HEK293T (cell line): ENCODE measurements around the gene MYBPC2.

Experiments used
- ARNT ChIP-seq: fragments of 450-650 bp; IDR thresholded peaks from 2 replicates; pipeline ENCODE4 v1.6.1; 2017; ENCODE audit warnings: mild to moderate bottlenecking
- BHLHE40 ChIP-seq: fragments of 450-650 bp; IDR thresholded peaks from 2 replicates; pipeline ENCODE4 v1.6.1; 2016; ENCODE audit warnings: mild to moderate bottlenecking, moderate library complexity, borderline replicate concordance
- ELF4 ChIP-seq: fragments of 450-650 bp; IDR thresholded peaks from 2 replicates; pipeline ENCODE4 v1.6.1; 2017; ENCODE audit warnings: antibody characterized with exemption
- FOXA1 ChIP-seq: fragments of 450-650 bp; IDR thresholded peaks from 2 replicates; pipeline ENCODE4 v1.6.1; 2016; ENCODE audit warnings: mild to moderate bottlenecking
- FOXK2 ChIP-seq: fragments of 450-650 bp; IDR thresholded peaks from 2 replicates; pipeline ENCODE4 v1.6.1; 2016; ENCODE audit warnings: mild to moderate bottlenecking
- FOXM1 ChIP-seq: fragments of 450-650 bp; IDR thresholded peaks from 2 replicates; pipeline ENCODE4 v1.6.1; 2017; ENCODE audit warnings: mild to moderate bottlenecking, borderline replicate concordance
- HDGF ChIP-seq: fragments of 450-650 bp; IDR thresholded peaks from 2 replicates; pipeline ENCODE4 v1.6.1; 2017; ENCODE audit warnings: antibody characterized with exemption, borderline replicate concordance
- NFRKB ChIP-seq: fragments of 450-650 bp; IDR thresholded peaks from 2 replicates; pipeline ENCODE4 v1.6.1; 2016; ENCODE audit warnings: mild to moderate bottlenecking, moderate library complexity
- SP1 ChIP-seq: fragments of 450-650 bp; IDR thresholded peaks from 2 replicates; pipeline ENCODE4 v1.6.1; 2017
- SUZ12 ChIP-seq: fragments of 450-650 bp; IDR thresholded peaks from 2 replicates; pipeline ENCODE4 v1.6.1; 2016; ENCODE audit warnings: mild to moderate bottlenecking
- TARDBP ChIP-seq: fragments of 450-650 bp; IDR thresholded peaks from 2 replicates; pipeline ENCODE4 v1.6.1; 2016
- ZNF384 ChIP-seq: fragments of 450-650 bp; IDR thresholded peaks from 2 replicates; pipeline ENCODE4 v1.6.1; 2016

GRCh38 chr19:50416034-50416977 lies 16.4 kb upstream of the MYBPC2 start:
- TF ChIP-seq FOXK2 (no peak), SUZ12 (no peak), NFRKB (no peak), SP1 (no peak), ZNF384 (no peak), FOXM1 (no peak), ARNT (no peak), TARDBP (no peak), FOXA1 (no peak), ELF4 (no peak), HDGF (no peak), BHLHE40 (no peak)
